Measurements from ENCODE around the gene MAN2B2.

The MAN2B2 gene

GRCh38 chr4:6568148-6568547, 6.8 kb upstream of the MAN2B2 start:
- H3K27ac ChIP-seq (ENCODE audit: low read depth, low read length) = no peak overlapping the region
- peaks cover 78% of the 10 kb centered on the region for H3K27me3 ChIP-seq (ENCODE audit: control insufficient read depth, insufficient read depth, low read length)
- peaks cover 9% of the 10 kb centered on the region; the same call in 1 of the 2 replicates for H3K4me1 ChIP-seq (ENCODE audit: control insufficient read depth, insufficient read depth, low read length)
- H3K36me3 ChIP-seq (ENCODE audit: control insufficient read depth, insufficient read depth, low read length) = no peaks in the 10 kb centered on the region
- no peak overlapping the region for H3K4me3 ChIP-seq (ENCODE audit: low read depth, low read length)
- H3K9me3 ChIP-seq (ENCODE audit: control insufficient read depth, insufficient read depth, low read depth, low read length) = no peaks in the 10 kb centered on the region
- no peak overlapping the region for H3K9ac ChIP-seq (ENCODE audit: low read length)

DNA sequence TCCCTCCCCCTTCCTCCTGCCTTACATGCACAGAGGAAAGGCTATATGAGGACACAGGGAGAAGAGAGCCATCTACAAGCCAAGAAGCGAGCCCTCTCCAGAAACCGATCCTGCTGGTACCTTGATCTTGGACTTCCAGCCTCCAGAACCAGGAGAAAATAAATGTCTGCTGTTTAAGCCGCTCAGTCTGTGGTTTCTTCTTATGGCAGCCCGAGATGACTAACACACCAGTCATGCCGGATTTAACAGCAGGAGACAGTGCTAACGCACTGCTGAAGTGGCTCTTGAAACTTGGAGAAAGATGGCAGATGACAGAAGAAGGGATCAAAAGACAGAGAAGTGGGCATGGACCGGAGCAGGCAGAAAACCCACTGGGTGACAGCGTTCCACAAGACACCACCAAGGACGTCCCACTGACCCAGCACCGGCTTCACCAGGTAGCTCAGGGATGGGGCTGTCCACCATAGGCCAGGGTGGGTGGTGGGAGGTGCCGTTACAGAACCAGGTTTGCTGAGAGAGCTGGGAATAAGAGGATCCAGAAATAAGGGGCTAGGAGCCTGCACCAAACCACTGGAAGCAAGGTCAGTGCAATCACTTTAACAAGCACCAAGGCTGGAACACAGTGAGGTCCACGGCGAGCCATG, 6.2 kb upstream of the MAN2B2 start:
- no peak overlapping the region for H3K4me3 ChIP-seq (ENCODE audit: low read depth, low read length)

DNA sequence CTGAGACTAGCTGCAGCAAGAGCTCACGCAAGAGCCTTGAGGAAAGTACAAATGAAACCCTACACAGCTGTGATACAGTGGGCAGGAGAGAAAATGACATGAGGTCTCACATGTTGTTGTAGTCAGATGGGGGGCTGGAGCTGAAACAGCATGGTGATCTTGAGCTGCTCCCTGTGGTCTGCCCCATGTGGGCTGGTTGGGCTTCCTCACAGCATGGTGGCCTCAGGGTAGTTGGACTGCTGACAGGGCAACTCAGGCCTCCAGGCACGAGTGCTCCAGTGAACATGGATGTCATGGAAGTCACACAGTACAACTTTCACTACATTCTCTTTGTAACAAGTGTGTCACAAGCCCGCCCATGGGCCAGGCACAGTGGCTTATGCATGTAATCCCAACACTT, 3.4 kb upstream of the MAN2B2 start:
- Histone ChIP-seq H3K27me3 (ENCODE audit: control insufficient read depth, insufficient read depth, low read length) (peaks cover 62% of the 10 kb centered on the region), H3K36me3 (ENCODE audit: control insufficient read depth, insufficient read depth, low read length) (no peaks in the 10 kb centered on the region), H3K4me3 (ENCODE audit: low read depth, low read length) (no peak overlapping the region), H3K4me1 (ENCODE audit: control insufficient read depth, insufficient read depth, low read length) (peaks cover 11% of the 10 kb centered on the region), H3K9me3 (ENCODE audit: control insufficient read depth, insufficient read depth, low read depth, low read length) (no peaks in the 10 kb centered on the region), H3K9ac (ENCODE audit: low read length) (no peak overlapping the region), H3K27ac (ENCODE audit: low read depth, low read length) (no peak overlapping the region)

More for the DNA sequence above, 6.2 kb upstream of the MAN2B2 start:
- H3K9ac ChIP-seq (ENCODE audit: low read length) = no peak overlapping the region
- H3K9me3 ChIP-seq (ENCODE audit: control insufficient read depth, insufficient read depth, low read depth, low read length) = no peaks in the 10 kb centered on the region
- H3K27ac ChIP-seq (ENCODE audit: low read depth, low read length) = no peak overlapping the region
- H3K4me1 ChIP-seq (ENCODE audit: control insufficient read depth, insufficient read depth, low read length) = peaks cover 11% of the 10 kb centered on the region; the same call in 1 of the 2 replicates
- H3K27me3 ChIP-seq (ENCODE audit: control insufficient read depth, insufficient read depth, low read length) = peaks cover 81% of the 10 kb centered on the region
- H3K36me3 ChIP-seq (ENCODE audit: control insufficient read depth, insufficient read depth, low read length) = no peaks in the 10 kb centered on the region

DNA sequence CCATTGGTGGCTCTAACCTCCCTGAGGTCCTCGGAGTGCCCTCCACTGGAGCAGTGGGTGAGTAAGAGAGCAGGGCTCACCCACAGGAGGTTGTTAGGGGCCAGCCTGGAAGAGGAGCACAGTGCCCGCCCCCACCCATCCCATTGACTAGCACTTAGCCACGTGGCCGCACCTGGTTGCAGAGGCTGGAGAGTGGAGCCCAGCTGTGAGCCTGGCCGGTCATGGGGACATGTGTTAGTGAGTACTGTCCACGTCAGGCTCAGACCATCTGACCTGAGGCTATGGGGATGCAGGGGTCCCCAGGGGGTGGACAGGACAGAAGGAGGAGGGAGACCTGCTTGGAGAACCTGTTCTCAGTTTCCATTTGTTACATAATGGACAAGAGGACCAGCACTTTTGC, 1.4 kb upstream of the MAN2B2 start:
- no peak overlapping the region for H3K27ac ChIP-seq (ENCODE audit: low read depth, low read length)
- H3K27me3 ChIP-seq (ENCODE audit: control insufficient read depth, insufficient read depth, low read length) = peaks cover 47% of the 10 kb centered on the region
- H3K4me1 ChIP-seq (ENCODE audit: control insufficient read depth, insufficient read depth, low read length) = peaks cover 10% of the 10 kb centered on the region
- H3K9ac ChIP-seq (ENCODE audit: low read length) = no peak overlapping the region
- H3K36me3 ChIP-seq (ENCODE audit: control insufficient read depth, insufficient read depth, low read length) = peaks cover 5% of the 10 kb centered on the region
- H3K9me3 ChIP-seq (ENCODE audit: control insufficient read depth, insufficient read depth, low read depth, low read length) = no peaks in the 10 kb centered on the region
- H3K4me3 ChIP-seq (ENCODE audit: low read depth, low read length) = no peak overlapping the region

DNA sequence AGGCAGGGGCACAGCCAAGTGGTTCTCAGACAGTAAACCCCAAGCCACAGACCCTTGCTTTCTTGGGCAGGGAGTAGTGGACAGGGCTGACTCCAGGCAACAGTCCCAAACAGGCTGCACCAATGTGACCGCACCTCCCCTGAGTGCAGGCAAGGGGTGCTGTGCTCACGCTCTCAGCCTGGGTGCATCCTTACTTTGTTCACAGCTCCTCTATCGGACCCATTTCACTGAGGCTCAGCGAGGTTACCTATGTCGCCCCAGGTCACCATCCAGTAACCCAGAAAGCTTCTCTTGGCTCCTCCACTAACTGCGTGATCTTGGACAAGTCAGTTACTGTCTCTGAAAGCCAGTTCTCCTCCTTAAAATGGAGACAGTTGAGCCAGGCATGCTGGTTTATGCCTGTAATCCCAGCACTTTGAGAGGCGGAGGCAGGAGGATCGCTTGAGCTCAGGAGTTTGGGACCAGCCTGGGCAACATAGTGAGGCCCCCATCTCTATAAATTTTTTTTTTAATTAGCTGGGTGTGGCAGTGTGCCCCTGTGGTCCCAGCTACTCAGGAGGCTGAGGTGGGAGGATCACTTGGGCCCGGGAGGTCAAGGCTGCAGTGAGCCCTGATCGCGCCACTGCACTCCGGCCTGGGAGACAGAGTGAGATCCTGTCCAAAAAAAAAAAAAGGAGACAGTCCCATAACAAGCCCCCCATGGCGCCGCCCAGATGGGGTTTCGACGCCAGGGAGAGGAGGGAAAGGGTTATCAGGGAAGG, 823 bp upstream of the MAN2B2 start:
- no peaks in the 10 kb centered on the region for H3K9me3 ChIP-seq (ENCODE audit: control insufficient read depth, insufficient read depth, low read depth, low read length)
- peak overlapping the region; percentile 94 for H3K4me3 ChIP-seq (ENCODE audit: low read depth, low read length)
- H3K27me3 ChIP-seq (ENCODE audit: control insufficient read depth, insufficient read depth, low read length) = peaks cover 43% of the 10 kb centered on the region
- peaks cover 9% of the 10 kb centered on the region for H3K36me3 ChIP-seq (ENCODE audit: control insufficient read depth, insufficient read depth, low read length)
- H3K9ac ChIP-seq (ENCODE audit: low read length) = no peak overlapping the region
- H3K4me1 ChIP-seq (ENCODE audit: control insufficient read depth, insufficient read depth, low read length) = peaks cover 5% of the 10 kb centered on the region
- H3K27ac ChIP-seq (ENCODE audit: low read depth, low read length) = no peak overlapping the region

DNA sequence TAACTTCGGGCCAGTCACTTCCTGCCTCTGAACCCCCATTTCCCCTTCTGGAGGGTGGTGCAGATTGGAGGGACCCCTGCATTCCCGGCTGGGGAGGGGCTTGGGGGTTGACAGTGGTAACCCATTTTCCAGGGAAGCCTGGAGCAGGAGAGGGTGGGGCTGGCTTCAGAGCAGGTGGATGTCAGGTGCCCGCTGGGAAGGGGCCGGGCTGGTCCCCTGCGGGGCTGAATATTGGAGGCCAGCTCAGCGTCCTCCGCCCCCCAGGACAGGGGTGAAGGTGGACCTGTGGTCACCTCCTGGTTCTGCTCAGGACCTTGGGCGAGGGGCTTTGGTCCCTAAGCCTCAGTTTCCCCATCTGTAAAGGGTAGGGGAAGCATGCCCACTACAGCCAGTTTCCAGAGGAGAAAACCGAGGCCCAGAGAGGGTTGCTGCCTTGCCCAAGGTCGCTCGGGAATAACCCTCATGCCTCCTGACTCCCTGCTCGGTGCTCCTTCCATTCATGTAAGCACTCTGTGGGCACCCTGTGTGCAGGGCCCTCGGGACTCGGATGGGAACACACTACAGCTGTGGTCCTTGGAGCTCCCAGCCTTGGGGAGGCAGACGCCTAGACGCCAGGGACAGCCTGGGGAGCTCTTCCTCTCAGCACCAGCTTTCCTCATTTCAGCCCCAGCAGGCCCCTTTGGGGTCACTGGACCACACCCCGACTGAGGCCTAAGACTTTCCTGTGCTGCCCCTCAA, 683 bp downstream of the MAN2B2 start:
- peaks cover 36% of the 10 kb centered on the region for H3K27me3 ChIP-seq (ENCODE audit: control insufficient read depth, insufficient read depth, low read length)
- H3K4me1 ChIP-seq (ENCODE audit: control insufficient read depth, insufficient read depth, low read length) = peaks cover 5% of the 10 kb centered on the region
- no peaks in the 10 kb centered on the region for H3K9me3 ChIP-seq (ENCODE audit: control insufficient read depth, insufficient read depth, low read depth, low read length)
- H3K4me3 ChIP-seq (ENCODE audit: low read depth, low read length) = peak overlapping the region; percentile 94
- H3K36me3 ChIP-seq (ENCODE audit: control insufficient read depth, insufficient read depth, low read length) = peaks cover 19% of the 10 kb centered on the region
- no peak overlapping the region for H3K27ac ChIP-seq (ENCODE audit: low read depth, low read length)
- H3K9ac ChIP-seq (ENCODE audit: low read length) = peak overlapping the region; percentile 54

DNA sequence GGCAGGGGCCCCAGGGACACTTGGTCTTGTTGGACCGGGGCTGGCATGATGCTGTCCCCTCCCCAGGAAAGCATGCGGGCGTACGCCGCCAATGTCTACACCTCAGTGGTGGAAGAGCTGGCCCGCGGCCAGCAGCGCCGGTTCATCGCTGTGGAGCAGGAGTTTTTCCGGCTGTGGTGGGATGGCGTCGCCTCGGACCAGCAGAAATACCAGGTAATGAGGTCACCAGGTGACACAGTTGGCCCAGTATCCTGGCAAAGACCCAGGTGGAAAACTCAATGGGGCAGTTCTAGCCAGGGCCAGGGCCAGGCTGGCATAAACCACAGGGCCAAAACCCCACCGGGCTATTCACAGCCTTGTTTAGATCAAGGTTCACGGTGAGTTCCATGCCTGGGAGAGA, 1.5 kb downstream of the MAN2B2 start:
- H3K9ac ChIP-seq (ENCODE audit: low read length) = no peak overlapping the region
- no peaks in the 10 kb centered on the region for H3K9me3 ChIP-seq (ENCODE audit: control insufficient read depth, insufficient read depth, low read depth, low read length)
- H3K36me3 ChIP-seq (ENCODE audit: control insufficient read depth, insufficient read depth, low read length) = peaks cover 19% of the 10 kb centered on the region
- H3K27ac ChIP-seq (ENCODE audit: low read depth, low read length) = no peak overlapping the region
- peaks cover 28% of the 10 kb centered on the region for H3K27me3 ChIP-seq (ENCODE audit: control insufficient read depth, insufficient read depth, low read length)
- no peak overlapping the region for H3K4me3 ChIP-seq (ENCODE audit: low read depth, low read length)
- peaks cover 5% of the 10 kb centered on the region for H3K4me1 ChIP-seq (ENCODE audit: control insufficient read depth, insufficient read depth, low read length)

DNA sequence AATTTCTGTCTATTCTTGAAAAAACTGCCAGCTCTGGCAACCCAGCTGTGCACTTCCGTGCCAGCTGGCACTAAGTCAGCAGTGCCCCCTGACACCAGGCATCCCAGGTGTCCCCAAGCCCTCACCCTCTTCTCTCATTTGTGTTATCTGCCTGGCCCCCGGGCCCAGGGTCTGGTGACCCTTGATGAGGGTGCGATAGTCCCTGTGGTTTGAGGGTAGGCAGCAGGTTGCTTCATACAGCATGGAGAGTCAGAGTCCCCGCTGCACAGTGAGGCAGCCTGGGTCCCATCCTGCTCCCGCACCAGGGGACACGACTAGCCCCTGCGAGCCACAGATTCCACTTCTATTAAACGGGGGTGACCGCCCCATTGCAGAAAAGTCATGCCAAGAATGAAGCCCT, 1.9 kb downstream of the MAN2B2 start:
- Histone ChIP-seq H3K4me3 (ENCODE audit: low read depth, low read length) (no peak overlapping the region), H3K27me3 (ENCODE audit: control insufficient read depth, insufficient read depth, low read length) (peaks cover 24% of the 10 kb centered on the region), H3K9me3 (ENCODE audit: control insufficient read depth, insufficient read depth, low read depth, low read length) (no peaks in the 10 kb centered on the region), H3K4me1 (ENCODE audit: control insufficient read depth, insufficient read depth, low read length) (peaks cover 5% of the 10 kb centered on the region), H3K27ac (ENCODE audit: low read depth, low read length) (no peak overlapping the region), H3K36me3 (ENCODE audit: control insufficient read depth, insufficient read depth, low read length) (peaks cover 19% of the 10 kb centered on the region), H3K9ac (ENCODE audit: low read length) (no peak overlapping the region)

DNA sequence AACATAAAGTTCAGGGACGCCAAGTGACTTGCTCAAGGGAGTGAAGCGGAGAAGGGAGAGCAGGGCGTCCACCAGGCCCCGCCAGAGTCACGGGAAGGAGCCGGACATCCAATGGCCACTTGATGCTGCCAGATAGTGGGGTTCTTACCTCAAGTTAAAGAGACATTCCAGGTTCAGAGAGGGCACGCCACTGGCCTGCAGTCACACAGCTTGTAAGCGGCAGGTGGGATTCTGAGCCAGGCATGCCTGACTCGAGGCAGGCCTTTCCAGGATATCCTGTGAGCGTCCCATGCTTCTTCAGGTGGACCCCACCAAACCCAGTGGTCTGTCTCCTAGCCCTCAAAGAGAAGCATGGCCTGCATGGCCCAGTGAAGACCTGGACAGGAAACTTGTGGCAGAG, 2.4 kb downstream of the MAN2B2 start:
- Histone ChIP-seq H3K27ac (ENCODE audit: low read depth, low read length) (no peak overlapping the region), H3K9ac (ENCODE audit: low read length) (no peak overlapping the region), H3K4me1 (ENCODE audit: control insufficient read depth, insufficient read depth, low read length) (peaks cover 5% of the 10 kb centered on the region)

GRCh38 chr4:6578221-6578620, 3.2 kb downstream of the MAN2B2 start:
- Histone ChIP-seq H3K4me3 (ENCODE audit: low read depth, low read length) (no peak overlapping the region), H3K27ac (ENCODE audit: low read depth, low read length) (no peak overlapping the region), H3K9ac (ENCODE audit: low read length) (no peak overlapping the region), H3K27me3 (ENCODE audit: control insufficient read depth, insufficient read depth, low read length) (peaks cover 15% of the 10 kb centered on the region), H3K36me3 (ENCODE audit: control insufficient read depth, insufficient read depth, low read length) (peaks cover 19% of the 10 kb centered on the region), H3K9me3 (ENCODE audit: control insufficient read depth, insufficient read depth, low read depth, low read length) (peaks cover 6% of the 10 kb centered on the region; the same call in 1 of the 2 replicates), H3K4me1 (ENCODE audit: control insufficient read depth, insufficient read depth, low read length) (peaks cover 5% of the 10 kb centered on the region)

More for the DNA sequence above, 2.4 kb downstream of the MAN2B2 start:
- Histone ChIP-seq H3K36me3 (ENCODE audit: control insufficient read depth, insufficient read depth, low read length) (peaks cover 19% of the 10 kb centered on the region), H3K27me3 (ENCODE audit: control insufficient read depth, insufficient read depth, low read length) (peaks cover 23% of the 10 kb centered on the region), H3K4me3 (ENCODE audit: low read depth, low read length) (no peak overlapping the region), H3K9me3 (ENCODE audit: control insufficient read depth, insufficient read depth, low read depth, low read length) (no peaks in the 10 kb centered on the region)

GRCh38 chr4:6580353-6580752, 5.4 kb downstream of the MAN2B2 start:
- H3K9ac ChIP-seq (ENCODE audit: low read length) = no peak overlapping the region
- no peak overlapping the region for H3K4me3 ChIP-seq (ENCODE audit: low read depth, low read length)
- no peak overlapping the region for H3K27ac ChIP-seq (ENCODE audit: low read depth, low read length)
- H3K36me3 ChIP-seq (ENCODE audit: control insufficient read depth, insufficient read depth, low read length) = peaks cover 19% of the 10 kb centered on the region
- H3K9me3 ChIP-seq (ENCODE audit: control insufficient read depth, insufficient read depth, low read depth, low read length) = peaks cover 14% of the 10 kb centered on the region; the same call in 1 of the 2 replicates
- H3K27me3 ChIP-seq (ENCODE audit: control insufficient read depth, insufficient read depth, low read length) = no peaks in the 10 kb centered on the region
- H3K4me1 ChIP-seq (ENCODE audit: control insufficient read depth, insufficient read depth, low read length) = no peaks in the 10 kb centered on the region
